K562 (cell line): Measurements from ENCODE around the gene MAML1. TPM values are rescaled to one million over a fixed set of nuclear protein-coding genes. Genes with fewer than 3 reads are reported as not detected.

Experiments
- ATAC-seq: fragments of 200-7000 bp; cut with Tn5 transposase; 3 replicates; pipeline ENCODE4 v1.9.1; 2020; ENCODE audit warnings: moderate library complexity
- BruUV-seq: library from RNA; stranded (reverse); fragments of 400-500 nt; replicated peaks from 2 replicates; lab custom pipeline; 2021; lab: Mats Ljungman, UMichigan
- CTCF ChIA-PET: fragments of 300-600 bp; formaldehyde crosslinking; extraction: SDS; loops from one replicate; lab custom pipeline; 2021; ENCODE audit warnings: low intra/inter-chr PET ratio; lab: Yijun Ruan, JAX
- POLR2A ChIA-PET: fragments of 300-600, 350-650 bp; sonication (Branson Sonifier 250); formaldehyde crosslinking; extraction: SDS; loops from one replicate; lab custom pipeline; 2021; ENCODE audit warnings: antibody characterized with exemption, inconsistent platforms; lab: Yijun Ruan, JAX
- DNase-seq, 4 experiments: peaks; one replicate each; pipeline versions ENCODE4 v3.0.0 to v3.0.0-alpha.2; 2011 to 2018; ENCODE audit warnings: low spot score in 3 of 4, mixed read lengths in 3 of 4; ENCODE audit errors: extremely low read depth in 1 of 4
- FAIRE-seq: peaks from 2 replicates; lab custom pipeline; 2011; peaks lifted over from hg19 to GRCh38; lab: Jason Lieb, UNC
- H2AFZ ChIP-seq: 2 replicates; pipeline ENCODE4 v1.6.0; 2011; ENCODE audit warnings: low read depth, low read length, control low read depth, inconsistent platforms
- H3K27ac ChIP-seq: fragments of 200-600 bp; 3 replicates; pipeline ENCODE4 v1.8.0; 2011; ENCODE audit warnings: low read depth, mild to moderate bottlenecking, control low read depth, inconsistent platforms, low read length, moderate library complexity, mixed read lengths; ENCODE audit errors: extremely low read depth
- H3K27me3 ChIP-seq, 2 experiments: fragments of 300-600 bp in 1 of 2; 2 replicates in 1 of 2; 3 replicates in 1 of 2; pipeline versions ENCODE4 v1.6.0 to v1.8.0; 2011; ENCODE audit warnings: inconsistent platforms in 2 of 2, low read length in 2 of 2, mild to moderate bottlenecking in 1 of 2, mixed read lengths in 1 of 2, moderate library complexity in 1 of 2; ENCODE audit not compliant: control insufficient read depth in 2 of 2, insufficient read depth in 2 of 2
- H3K36me3 ChIP-seq: fragments of 300-600 bp; 3 replicates; pipeline ENCODE4 v1.8.0; 2011; ENCODE audit warnings: mild to moderate bottlenecking, low read length, inconsistent platforms; ENCODE audit not compliant: control insufficient read depth, insufficient read depth
- H3K4me1 ChIP-seq, 2 experiments: fragments of 200-600 bp in 1 of 2; replicated peaks in 1 of 2; 2 replicates in 1 of 2; 3 replicates in 1 of 2; pipeline versions ENCODE4 v1.5.1 to v1.8.0; 2011; ENCODE audit warnings: inconsistent platforms in 2 of 2, low read length in 2 of 2, mild to moderate bottlenecking in 1 of 2, mixed read lengths in 1 of 2, moderate library complexity in 1 of 2; ENCODE audit not compliant: control insufficient read depth in 2 of 2, insufficient read depth in 2 of 2
- H3K4me2 ChIP-seq: 2 replicates; pipeline ENCODE4 v1.6.1; 2011; ENCODE audit warnings: low read length, control low read depth, inconsistent platforms, mixed read lengths; ENCODE audit not compliant: insufficient read depth
- H3K4me3 ChIP-seq: fragments of 200-600 bp; sonication (generic), shearing (Covaris generic); 2 replicates; pipeline ENCODE4 v1.5.1; 2016; ENCODE audit warnings: control low read depth, inconsistent platforms
- H3K79me2 ChIP-seq: fragments of 200-600 bp; 3 replicates; pipeline ENCODE4 v1.8.0; 2011; ENCODE audit warnings: low read length, inconsistent platforms; ENCODE audit not compliant: control insufficient read depth, insufficient read depth
- H3K9ac ChIP-seq, 2 experiments: 2 replicates each; pipeline versions ENCODE4 v1.6.0 to v1.6.1; 2011; ENCODE audit warnings: low read depth in 2 of 2, low read length in 2 of 2, control low read depth in 1 of 2, inconsistent platforms in 1 of 2, mild to moderate bottlenecking in 1 of 2, mixed read lengths in 1 of 2; ENCODE audit not compliant: insufficient read depth in 1 of 2
- H3K9me1 ChIP-seq: one replicate; pipeline ENCODE4 v1.6.0; 2011; ENCODE audit warnings: inconsistent platforms, mild to moderate bottlenecking, low read length, moderate library complexity; ENCODE audit not compliant: control insufficient read depth, insufficient read depth
- H3K9me3 ChIP-seq: replicated peaks from 2 replicates; pipeline ENCODE4 v1.5.1; 2011; ENCODE audit warnings: low read depth, low read length, inconsistent platforms; ENCODE audit not compliant: control insufficient read depth, insufficient read depth
- H4K20me1 ChIP-seq: replicated peaks from 2 replicates; pipeline ENCODE4 v1.6.1; 2011; ENCODE audit warnings: low read length, inconsistent platforms, mixed read lengths; ENCODE audit not compliant: control insufficient read depth, insufficient read depth
- AFF4 ChIP-seq: sonication (generic); formaldehyde crosslinking; IDR thresholded peaks from 2 replicates; pipeline ENCODE4 v1.8.0; 2023; ENCODE audit warnings: mild to moderate bottlenecking, missing genetic modification reagents
- KDM1A ChIP-seq, 2 experiments: fragments of 450-650 bp; IDR thresholded peaks; 2 replicates each; pipeline ENCODE4 v1.6.1; 2016; ENCODE audit warnings: mild to moderate bottlenecking in 2 of 2
- ZBTB33 ChIP-seq: sonication (generic); formaldehyde crosslinking; IDR thresholded peaks from 2 replicates; pipeline ENCODE4 v1.8.1; 2023; ENCODE audit warnings: mild to moderate bottlenecking, missing genetic modification reagents
- WGBS: fragments of 100-300 bp; shearing (Covaris generic); methylation state at CpG from one replicate; pipeline ENCODE4 v1.1.6; 2016; ENCODE audit warnings: low coverage, mixed read lengths; ENCODE audit not compliant: insufficient coverage; ENCODE audit errors: missing lambda C conversion rate; 5-methylcytosine and 5-hydroxymethylcytosine counted together
- in situ Hi-C: fragments of 300-500 bp; cut with MboI; formaldehyde crosslinking; loops from 4 replicates; pipeline ENCODE4 v1.15.0; 2018; ENCODE audit warnings: inconsistent platforms, mixed read lengths
- intact Hi-C: fragments of 100-400 bp; cut with micrococcal nuclease; formaldehyde crosslinking; loops from 2 replicates; pipeline ENCODE4 v1.14.2; 2022
- polyA plus RNA-seq, 8 experiments: library from polyadenylated mRNA; depleted of rRNA in 4 of 8; stranded (reverse) in 5 of 8; unstranded in 3 of 8; fragments of >200 nt; fragmentation: Nextera tagmentation in 2 of 8; fragmentation: Illumina TruSeq in 1 of 8; extraction: Ambion mirVana in 2 of 8; extraction: Trizol in 1 of 8; gene quantifications; 2 replicates each; pipeline versions ENCODE4 v1.2.1 to v1.2.3, GENCODE V29; 2011 to 2014; ENCODE audit warnings: inconsistent platforms in 1 of 8, missing spikeins in 1 of 8
- total RNA-seq, 7 experiments: library from RNA; depleted of rRNA in 6 of 7; stranded (reverse); fragments of >200 nt in 6 of 7; fragmentation: Illumina TruSeq in 2 of 7; extraction: Trizol in 2 of 7; gene quantifications; 2 replicates each; pipeline versions ENCODE4 v1.2.1 to v1.2.3, GENCODE V29; 2011 to 2021; ENCODE audit warnings: low replicate concordance in 1 of 7

Gene MAML1
- total and polyA plus RNA-seq, 9 of the 15 experiments (the other 6 are each of a cell fraction or from before 2014, with no cell fraction given): 0.32 to 18.4 (median 7.0) TPM

GRCh38 chr5:179734536-179735164 is 2.0 kb downstream of the MAML1 start:
- peak in 1 of 4 experiments; percentile 32 for DNase-seq
- FAIRE-seq: no peak
- WGBS: 70% methylated on average over 11 of the region's 12 CpGs

More at GRCh38 chr5:179734536-179735164, 2.0 kb downstream of the MAML1 start:
- ChIA-PET POLR2A (interaction anchor here (0.7 kb wide), 1 partner anchor 11 kb away, joined by 5 read pairs; no protein-coding TSS in a partner anchor), CTCF (no interaction called here)
- ATAC-seq: no peak
- Histone ChIP-seq H3K4me1 (peaks cover 13 to 18% of the 10 kb centered on the region in 2 experiments), H3K9ac (peak overlapping the region; percentile 82 to 87), H3K9me3 (no peaks in the 10 kb centered on the region), H3K79me2 (peaks cover 71% of the 10 kb centered on the region), H3K27ac (no peak overlapping the region), H3K27me3 (no peaks in the 10 kb centered on the region), H2AFZ (no peak overlapping the region), H3K4me2 (peak overlapping the region; percentile 85), H3K9me1 (no peaks in the 10 kb centered on the region), H3K4me3 (peak overlapping the region; percentile 89), H4K20me1 (no peaks in the 10 kb centered on the region), H3K36me3 (peaks cover 57% of the 10 kb centered on the region)
- BruUV-seq: no TSS peak
- intact Hi-C loops (no loop called here), in situ Hi-C loops (no loop called here)
- TF ChIP-seq AFF4 (CRISPR knock-in tag): no peak
- TF ChIP-seq ZBTB33 (CRISPR knock-in tag): peak; percentile 72
- peak in 1 of 2 experiments; percentile 20; a peak in 1 of 4 replicates for TF ChIP-seq KDM1A (IDR thresholded peaks at IDR 0.05)
